ENCODE data around the gene FBLL1. TPM values are rescaled to one million over a fixed set of nuclear protein-coding genes. Genes with fewer than 3 reads are reported as not detected.

The FBLL1 gene
- polyA plus RNA-seq, 1 of the 3 experiments (the other 2 are of a cell fraction), result 4.4 TPM

GRCh38 chr5:168568738-168569137 is 39.6 kb downstream of the FBLL1 start:
- Histone ChIP-seq H3K4me3 (ENCODE audit: low read depth in 2 of 2, low read length in 1 of 2) (no peak overlapping the region), H2AFZ (ENCODE audit: low read depth) (no peak overlapping the region), H3F3A (replicated peaks; ENCODE audit: insufficient read depth) (peaks cover 13% of the 10 kb centered on the region), H3K27me3 (ENCODE audit: insufficient read depth) (no peaks in the 10 kb centered on the region), H3K9ac (no peak overlapping the region), H3K36me3 (replicated peaks in 1 of 2; ENCODE audit: control insufficient read depth in 1 of 2, insufficient read depth in 2 of 2, low read length in 1 of 2) (peaks cover 40 to 46% of the 10 kb centered on the region in 2 experiments), H4K20me1 (ENCODE audit: insufficient read depth) (peaks cover 63% of the 10 kb centered on the region), H3K9me3 (no peaks in the 10 kb centered on the region), H3K9me2 (no peaks in the 10 kb centered on the region), H3K4me1 (ENCODE audit: control insufficient read depth in 1 of 2, insufficient read depth in 2 of 2, low read depth in 1 of 2, low read length in 1 of 2) (no peaks in the 10 kb centered on the region; a peak in 2 of 4 replicates), H3K27ac (ENCODE audit: low read depth in 2 of 2, low read length in 1 of 2) (no peak overlapping the region), H3K79me2 (ENCODE audit: insufficient read depth) (peaks cover 75% of the 10 kb centered on the region), H3K4me2 (no peak overlapping the region)
- WGBS (ENCODE audit: low lambda C conversion rate), result 99% methylated on average over 6 of the region's 6 CpGs
- TF ChIP-seq JUND (IDR thresholded peaks at IDR 0.05), result no peak
- no peak for TF ChIP-seq CHD2 (IDR thresholded peaks at IDR 0.05; ENCODE audit: low read length, partially characterized antibody)
- no peak for TF ChIP-seq ELF1 (IDR thresholded peaks at IDR 0.05)
- no peak for TF ChIP-seq EZH2phosphoT487 (IDR thresholded peaks at IDR 0.05; ENCODE audit: borderline replicate concordance, low read depth)
- no peak for TF ChIP-seq GABPA (IDR thresholded peaks at IDR 0.05; ENCODE audit: low read depth)
- no peak for TF ChIP-seq EP300 (IDR thresholded peaks at IDR 0.05; ENCODE audit: borderline replicate concordance in 1 of 2, low read depth in 1 of 2, low read length in 1 of 2)
- no peak for TF ChIP-seq USF1 (IDR thresholded peaks at IDR 0.05; ENCODE audit: borderline replicate concordance, low read depth)
- no peak for TF ChIP-seq IRF3 (IDR thresholded peaks at IDR 0.05; ENCODE audit: low read depth, low read length)
- no peak for TF ChIP-seq CTCF (IDR thresholded peaks at IDR 0.05)
- no peak for TF ChIP-seq TCF12 (IDR thresholded peaks at IDR 0.05)
- TF ChIP-seq TEAD4 (IDR thresholded peaks at IDR 0.05; ENCODE audit: borderline replicate concordance, insufficient read depth), result no peak
- no peak for TF ChIP-seq RCOR1 (IDR thresholded peaks at IDR 0.05; ENCODE audit: low read length)
- TF ChIP-seq ZBTB33 (IDR thresholded peaks at IDR 0.05; ENCODE audit: borderline replicate concordance, low read depth), result no peak
- no peak for TF ChIP-seq NRF1 (IDR thresholded peaks at IDR 0.05; ENCODE audit: low read depth, low read length)
- ChIA-PET POLR2A (no interaction called here), CTCF (no interaction called here)
- no peak for DNase-seq

Data from SK-N-SH (cell line).